CD14-positive monocyte (primary cell): Measurements from ENCODE around the gene ARHGAP11A. TPM values are rescaled to one million over a fixed set of nuclear protein-coding genes. Genes with fewer than 3 reads are reported as not detected.

Source experiments
- DNase-seq, 3 donors: peaks; one replicate each; pipeline ENCODE4 v3.0.0-alpha.2; 2011 to 2022
- H2AFZ ChIP-seq: 2 replicates; pipeline ENCODE4 v1.6.0; 2012; ENCODE audit warnings: mild to moderate bottlenecking, low read depth, low read length, inconsistent platforms; ENCODE audit not compliant: insufficient read depth, poor library complexity, severe bottlenecking
- H3K27ac ChIP-seq, 2 donors: 1 replicate in 1 of 2; 2 replicates in 1 of 2; pipeline ENCODE4 v1.5.1; 2012 to 2013; ENCODE audit warnings: low read length in 2 of 2, control low read depth in 1 of 2, inconsistent platforms in 1 of 2, low read depth in 1 of 2, mild to moderate bottlenecking in 1 of 2
- H3K27me3 ChIP-seq, 2 donors: one replicate each; pipeline versions ENCODE4 v1.6.0 to v1.6.1; 2011 to 2013; ENCODE audit warnings: low read length in 2 of 2; ENCODE audit not compliant: control insufficient read depth in 2 of 2, insufficient read depth in 2 of 2
- H3K36me3 ChIP-seq, 2 donors: replicated peaks in 1 of 2; 1 replicate in 1 of 2; 2 replicates in 1 of 2; pipeline versions ENCODE4 v1.5.1 to v1.6.1; 2012 to 2013; ENCODE audit warnings: low read length in 2 of 2, control low read depth in 1 of 2, inconsistent platforms in 1 of 2, mild to moderate bottlenecking in 1 of 2; ENCODE audit not compliant: insufficient read depth in 2 of 2, control insufficient read depth in 1 of 2
- H3K4me1 ChIP-seq, 2 donors: 1 replicate in 1 of 2; 2 replicates in 1 of 2; pipeline versions ENCODE4 v1.5.1 to v1.6.1; 2012 to 2013; ENCODE audit warnings: low read length in 2 of 2, control low read depth in 1 of 2, inconsistent platforms in 1 of 2, mild to moderate bottlenecking in 1 of 2, moderate library complexity in 1 of 2; ENCODE audit not compliant: insufficient read depth in 2 of 2, control insufficient read depth in 1 of 2
- H3K4me2 ChIP-seq: replicated peaks from 2 replicates; pipeline ENCODE3; 2012; ENCODE audit warnings: low read length, moderate library complexity, mild to moderate bottlenecking; ENCODE audit not compliant: poor library complexity, severe bottlenecking; ENCODE audit errors: extremely low read depth
- H3K4me3 ChIP-seq, 3 experiments: fragments of 200-600 bp in 1 of 3; sonication (generic) in 1 of 3; replicated peaks in 1 of 3; 1 replicate in 2 of 3; 2 replicates in 1 of 3; pipeline ENCODE4 v1.5.1; 2011 to 2013; ENCODE audit warnings: low read length in 3 of 3, mild to moderate bottlenecking in 3 of 3, control low read depth in 2 of 3, low read depth in 2 of 3, inconsistent platforms in 1 of 3, moderate library complexity in 1 of 3
- H3K79me2 ChIP-seq: 2 replicates; pipeline ENCODE4 v1.6.0; 2012; ENCODE audit warnings: mild to moderate bottlenecking, control low read depth, inconsistent platforms, low read length, moderate library complexity; ENCODE audit not compliant: insufficient read depth
- H3K9ac ChIP-seq: 2 replicates; pipeline ENCODE4 v1.6.0; 2017; ENCODE audit warnings: low read length, mild to moderate bottlenecking; ENCODE audit not compliant: insufficient read depth, poor library complexity, severe bottlenecking
- H3K9me3 ChIP-seq, 2 donors: replicated peaks in 1 of 2; 1 replicate in 1 of 2; 2 replicates in 1 of 2; pipeline versions ENCODE4 v1.5.1 to v1.6.1; 2012 to 2013; ENCODE audit warnings: low read length in 2 of 2, control low read depth in 1 of 2; ENCODE audit not compliant: control insufficient read depth in 1 of 2, insufficient read depth in 1 of 2
- H4K20me1 ChIP-seq: 2 replicates; pipeline ENCODE4 v1.6.0; 2012; ENCODE audit warnings: mild to moderate bottlenecking, low read length, control low read depth, moderate library complexity; ENCODE audit not compliant: insufficient read depth
- H3K27ac Mint-ChIP-seq, 7 donors: one replicate each; pipeline ENCODE4 v1.8.0; 2020; ENCODE audit warnings: mild to moderate bottlenecking in 7 of 7, mixed read lengths in 7 of 7, moderate library complexity in 6 of 7, inconsistent platforms in 2 of 7
- H3K27me3 Mint-ChIP-seq, 3 donors: one replicate each; pipeline ENCODE4 v1.8.0; 2021 to 2022; ENCODE audit warnings: low read depth in 3 of 3, mild to moderate bottlenecking in 3 of 3, mixed read lengths in 3 of 3, moderate library complexity in 3 of 3, inconsistent platforms in 1 of 3
- H3K36me3 Mint-ChIP-seq, 2 donors: one replicate each; pipeline ENCODE4 v1.8.0; 2020; ENCODE audit warnings: mixed read lengths in 2 of 2, inconsistent platforms in 1 of 2, mild to moderate bottlenecking in 1 of 2
- H3K4me1 Mint-ChIP-seq: one replicate; pipeline ENCODE4 v1.8.0; 2020; ENCODE audit warnings: mild to moderate bottlenecking, mixed read lengths
- H3K4me3 Mint-ChIP-seq, 2 donors: one replicate each; pipeline ENCODE4 v1.8.0; 2020; ENCODE audit warnings: mild to moderate bottlenecking in 2 of 2, mixed read lengths in 2 of 2, moderate library complexity in 1 of 2
- H3K9me3 Mint-ChIP-seq, 7 donors: one replicate each; pipeline ENCODE4 v1.8.0; 2020 to 2022; ENCODE audit warnings: mixed read lengths in 7 of 7, mild to moderate bottlenecking in 6 of 7, moderate library complexity in 6 of 7, inconsistent platforms in 2 of 7
- WGBS: methylation state at CpG from one replicate; pipeline ENCODE4 v1.1.5; 2013; ENCODE audit warnings: missing lambda C conversion rate; ENCODE audit not compliant: insufficient coverage; 5-methylcytosine and 5-hydroxymethylcytosine counted together
- intact Hi-C, 2 donors: fragments of 100-400 bp; cut with micrococcal nuclease; formaldehyde crosslinking; loops; one replicate each; pipeline versions ENCODE4 v1.15.0 to v1.15.1; 2023
- polyA plus RNA-seq, 3 donors: library from polyadenylated mRNA; depleted of rRNA in 1 of 3; unstranded in 2 of 3; stranded (reverse) in 1 of 3; fragments of 300-500 nt in 2 of 3; fragments of >200 nt in 1 of 3; fragmentation: Illumina TruSeq in 2 of 3; gene quantifications; 1 replicate in 2 of 3; 2 replicates in 1 of 3; pipeline ENCODE4 v1.2.3, GENCODE V29; 2012 to 2021
- TF ChIP-seq, protein P1 (sequence below): fragments of 200-600 bp; IDR thresholded peaks from one replicate; pipeline ENCODE4 v1.8.0; 2022; ENCODE audit warnings: antibody characterized with exemption, mild to moderate bottlenecking

Gene ARHGAP11A
- polyA plus RNA-seq, 3 donors, result 0.91 to 1.6 (median 1.4) TPM

DNA sequence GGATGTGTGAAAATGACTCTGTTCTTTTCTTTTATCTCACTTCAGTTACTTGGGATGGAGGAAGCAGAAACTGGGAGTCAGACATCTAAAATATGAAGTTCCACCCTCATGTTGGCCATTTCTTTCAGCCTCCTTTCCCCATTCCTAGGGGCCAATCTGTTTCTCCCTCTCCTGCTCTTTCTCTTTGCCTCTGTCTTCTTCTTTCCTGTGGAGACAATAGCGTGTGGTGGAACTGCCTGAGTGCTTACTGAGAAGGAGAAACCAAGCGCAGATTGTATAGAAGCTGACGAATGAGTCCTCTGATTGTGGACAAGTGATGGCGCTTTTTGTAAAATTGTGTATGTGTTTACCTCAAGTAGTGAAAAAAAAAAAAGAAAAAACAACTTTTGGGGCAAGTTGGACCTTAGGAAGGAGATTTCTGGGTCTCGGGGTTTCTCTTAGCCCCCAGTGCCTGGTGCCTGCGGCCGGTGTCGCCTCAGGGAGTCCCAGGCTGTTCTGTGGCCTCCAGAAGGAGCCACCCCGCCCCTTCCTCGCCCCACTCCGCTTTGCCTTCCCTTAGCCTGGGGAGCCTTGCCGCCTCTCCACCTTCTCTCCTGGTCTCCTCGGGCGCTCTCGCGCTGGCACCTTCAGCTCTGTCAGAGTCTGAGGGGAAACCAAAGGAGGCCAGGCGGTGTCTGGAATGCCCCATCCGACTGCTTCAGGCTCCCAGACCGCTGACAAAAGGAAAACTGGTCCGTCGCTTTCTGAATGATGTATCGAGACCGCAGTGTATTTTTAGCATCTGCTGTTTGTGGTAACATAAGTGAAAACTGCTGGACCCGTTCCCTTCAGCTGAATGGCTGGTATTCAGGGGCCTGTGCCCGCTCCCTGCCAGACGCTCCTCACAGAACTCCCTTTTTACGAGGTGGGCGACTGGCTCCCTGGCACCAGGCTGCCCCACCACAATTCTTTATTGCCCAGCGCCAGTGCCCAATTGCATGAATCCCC lies 56.3 kb downstream of the ARHGAP11A start:
- H3K4me1 Mint-ChIP-seq, result peaks cover 6% of the 10 kb centered on the region
- Histone ChIP-seq H3K27me3 (no peaks in the 10 kb centered on the region), H2AFZ (no peak overlapping the region), H3K9ac (no peak overlapping the region), H3K4me2 (no peak overlapping the region), H3K4me3 (no peak overlapping the region), H3K9me3 (no peaks in the 10 kb centered on the region), H3K27ac (no peak overlapping the region), H4K20me1 (no peaks in the 10 kb centered on the region), H3K4me1 (peaks cover 0 to 7% of the 10 kb centered on the region in 2 donors), H3K36me3 (no peaks in the 10 kb centered on the region), H3K79me2 (no peaks in the 10 kb centered on the region)
- no peak for DNase-seq
- intact Hi-C loops, result no loop called here
- TF ChIP-seq, protein P1, sequence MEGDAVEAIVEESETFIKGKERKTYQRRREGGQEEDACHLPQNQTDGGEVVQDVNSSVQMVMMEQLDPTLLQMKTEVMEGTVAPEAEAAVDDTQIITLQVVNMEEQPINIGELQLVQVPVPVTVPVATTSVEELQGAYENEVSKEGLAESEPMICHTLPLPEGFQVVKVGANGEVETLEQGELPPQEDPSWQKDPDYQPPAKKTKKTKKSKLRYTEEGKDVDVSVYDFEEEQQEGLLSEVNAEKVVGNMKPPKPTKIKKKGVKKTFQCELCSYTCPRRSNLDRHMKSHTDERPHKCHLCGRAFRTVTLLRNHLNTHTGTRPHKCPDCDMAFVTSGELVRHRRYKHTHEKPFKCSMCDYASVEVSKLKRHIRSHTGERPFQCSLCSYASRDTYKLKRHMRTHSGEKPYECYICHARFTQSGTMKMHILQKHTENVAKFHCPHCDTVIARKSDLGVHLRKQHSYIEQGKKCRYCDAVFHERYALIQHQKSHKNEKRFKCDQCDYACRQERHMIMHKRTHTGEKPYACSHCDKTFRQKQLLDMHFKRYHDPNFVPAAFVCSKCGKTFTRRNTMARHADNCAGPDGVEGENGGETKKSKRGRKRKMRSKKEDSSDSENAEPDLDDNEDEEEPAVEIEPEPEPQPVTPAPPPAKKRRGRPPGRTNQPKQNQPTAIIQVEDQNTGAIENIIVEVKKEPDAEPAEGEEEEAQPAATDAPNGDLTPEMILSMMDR, result no peak
- no peak overlapping the region for H3K27ac Mint-ChIP-seq
- 91% methylated on average over 25 of the region's 29 CpGs for WGBS
- peaks cover 0 to 2% (median 1%) of the 10 kb centered on the region in 3 donors for H3K27me3 Mint-ChIP-seq
- peaks cover 0 to 1% (median 0%) of the 10 kb centered on the region in 7 donors for H3K9me3 Mint-ChIP-seq
- peaks cover 4 to 24% of the 10 kb centered on the region in 2 donors for H3K36me3 Mint-ChIP-seq
- H3K4me3 Mint-ChIP-seq, result no peak overlapping the region

DNA sequence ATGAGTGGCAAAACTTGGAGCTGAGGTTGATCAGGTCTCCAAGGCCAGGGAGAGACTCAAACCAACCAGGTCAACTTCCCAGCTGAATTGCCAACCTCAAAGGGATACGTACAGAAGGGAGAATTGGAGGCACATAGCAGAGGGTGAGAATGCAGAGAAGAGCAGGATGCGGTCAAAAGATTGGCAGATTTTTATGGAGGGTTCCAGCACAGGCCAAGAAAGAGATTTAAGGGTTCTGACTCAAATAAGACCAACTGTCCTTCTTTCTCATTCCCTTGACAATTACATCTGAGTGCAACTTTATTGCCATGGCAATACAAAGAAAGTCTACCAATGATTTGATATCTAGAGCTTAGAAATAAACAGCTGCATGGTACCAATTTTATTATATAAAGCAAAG lies 59.4 kb downstream of the ARHGAP11A start:
- peaks cover 0 to 7% of the 10 kb centered on the region in 2 donors for H3K4me1 ChIP-seq
- no peaks in the 10 kb centered on the region for H3K36me3 ChIP-seq
- peaks cover 0 to 10% of the 10 kb centered on the region in 2 donors for H3K36me3 Mint-ChIP-seq
- H3K27me3 Mint-ChIP-seq, result peaks cover 1 to 5% (median 3%) of the 10 kb centered on the region in 3 donors
- peaks cover 6% of the 10 kb centered on the region for H3K4me1 Mint-ChIP-seq
- peak overlapping the region in 2 of 7 donors; percentile 60 to 68 for H3K27ac Mint-ChIP-seq
- H3K79me2 ChIP-seq, result no peaks in the 10 kb centered on the region
- TF ChIP-seq, protein P1, result no peak
- H3K4me3 ChIP-seq, result no peak overlapping the region
- no peaks in the 10 kb centered on the region for H3K9me3 ChIP-seq
- H3K4me2 ChIP-seq, result no peak overlapping the region
- H3K27ac ChIP-seq, result no peak overlapping the region
- H3K4me3 Mint-ChIP-seq, result no peak overlapping the region
- DNase-seq, result no peak
- H2AFZ ChIP-seq, result no peak overlapping the region
- H3K9ac ChIP-seq, result no peak overlapping the region
- peaks cover 0 to 1% (median 0%) of the 10 kb centered on the region in 7 donors for H3K9me3 Mint-ChIP-seq
- H3K27me3 ChIP-seq, result no peaks in the 10 kb centered on the region
- WGBS, result 100% methylated on average over 1 of the region's 2 CpGs
- intact Hi-C loops, result no loop called here
- H4K20me1 ChIP-seq, result no peaks in the 10 kb centered on the region
